Activated B cell treated with CpG ODN at 0.5 μM for 24 hours (primary cell): ENCODE data around the gene EDNRA. TPM values are rescaled to one million over a fixed set of nuclear protein-coding genes. Genes with fewer than 3 reads are reported as not detected.

Source experiments
- ATAC-seq: fragments of 200-7000 bp; cut with Tn5 transposase; one replicate; pipeline ENCODE4 v1.10.0; 2021; ENCODE audit warnings: low read depth, mild to moderate bottlenecking, moderate library complexity
- CTCF ChIA-PET: fragments of 350-600 bp; sonication (Branson Sonifier 250); formaldehyde crosslinking; loops from one replicate; lab custom pipeline; 2021; ENCODE audit warnings: antibody characterized with exemption; lab: Charles Lee
- POLR2A ChIA-PET: fragments of 350-600 bp; sonication (Branson Sonifier 250); formaldehyde crosslinking; loops from one replicate; lab custom pipeline; 2021; ENCODE audit warnings: antibody characterized with exemption; lab: Charles Lee
- DNase-seq: peaks from one replicate; pipeline ENCODE4 v3.0.0; 2022
- H3K27ac Mint-ChIP-seq: one replicate; pipeline ENCODE4 v1.8.0; 2020; ENCODE audit warnings: mixed read lengths
- H3K27me3 Mint-ChIP-seq: one replicate; pipeline ENCODE4 v1.8.0; 2021; ENCODE audit warnings: mixed read lengths
- H3K36me3 Mint-ChIP-seq: one replicate; pipeline ENCODE4 v1.8.0; 2021; ENCODE audit warnings: low read depth, mixed read lengths
- H3K4me1 Mint-ChIP-seq: one replicate; pipeline ENCODE4 v1.8.0; 2021; ENCODE audit warnings: mixed read lengths
- H3K4me3 Mint-ChIP-seq: one replicate; pipeline ENCODE4 v1.8.0; 2020; ENCODE audit warnings: mild to moderate bottlenecking, mixed read lengths
- H3K9me3 Mint-ChIP-seq: one replicate; pipeline ENCODE4 v1.8.0; 2020; ENCODE audit warnings: mixed read lengths
- intact Hi-C: fragments of 100-400 bp; cut with micrococcal nuclease; formaldehyde crosslinking; loops from one replicate; pipeline ENCODE4 v1.15.1; 2024
- total RNA-seq: library from RNA; stranded (reverse); gene quantifications from 2 replicates; pipeline ENCODE4 v1.2.3, GENCODE V29; 2022
- TF ChIP-seq, protein P1 (sequence below): fragments of 200-600 bp; IDR thresholded peaks from one replicate; pipeline ENCODE4 v1.8.0; 2022; ENCODE audit warnings: antibody characterized with exemption, mild to moderate bottlenecking

The EDNRA gene
- total RNA-seq, 1 donor from 2014 or later, result not detected

DNA sequence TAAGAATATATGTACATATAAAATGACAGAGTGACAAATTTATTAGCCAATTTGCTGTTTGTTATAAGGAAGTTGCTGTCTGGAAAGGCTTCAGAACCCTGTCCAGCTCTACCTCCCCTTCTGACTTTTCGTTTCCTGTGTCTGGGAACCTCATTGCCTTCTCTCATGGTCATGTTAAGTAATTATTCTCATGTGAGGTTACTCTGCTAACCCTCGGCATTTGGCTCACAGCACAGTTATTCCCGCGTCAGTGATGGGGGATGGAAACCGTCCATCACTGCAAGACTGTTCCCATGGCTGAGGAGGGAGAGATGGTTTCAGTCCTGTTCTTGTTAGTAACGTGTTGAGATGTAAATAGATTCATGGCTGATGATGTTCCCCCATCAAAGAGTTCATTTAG lies 11.9 kb downstream of the EDNRA start:
- intact Hi-C loops, result no loop called here
- H3K4me1 Mint-ChIP-seq, result no peaks in the 10 kb centered on the region
- TF ChIP-seq, protein P1, sequence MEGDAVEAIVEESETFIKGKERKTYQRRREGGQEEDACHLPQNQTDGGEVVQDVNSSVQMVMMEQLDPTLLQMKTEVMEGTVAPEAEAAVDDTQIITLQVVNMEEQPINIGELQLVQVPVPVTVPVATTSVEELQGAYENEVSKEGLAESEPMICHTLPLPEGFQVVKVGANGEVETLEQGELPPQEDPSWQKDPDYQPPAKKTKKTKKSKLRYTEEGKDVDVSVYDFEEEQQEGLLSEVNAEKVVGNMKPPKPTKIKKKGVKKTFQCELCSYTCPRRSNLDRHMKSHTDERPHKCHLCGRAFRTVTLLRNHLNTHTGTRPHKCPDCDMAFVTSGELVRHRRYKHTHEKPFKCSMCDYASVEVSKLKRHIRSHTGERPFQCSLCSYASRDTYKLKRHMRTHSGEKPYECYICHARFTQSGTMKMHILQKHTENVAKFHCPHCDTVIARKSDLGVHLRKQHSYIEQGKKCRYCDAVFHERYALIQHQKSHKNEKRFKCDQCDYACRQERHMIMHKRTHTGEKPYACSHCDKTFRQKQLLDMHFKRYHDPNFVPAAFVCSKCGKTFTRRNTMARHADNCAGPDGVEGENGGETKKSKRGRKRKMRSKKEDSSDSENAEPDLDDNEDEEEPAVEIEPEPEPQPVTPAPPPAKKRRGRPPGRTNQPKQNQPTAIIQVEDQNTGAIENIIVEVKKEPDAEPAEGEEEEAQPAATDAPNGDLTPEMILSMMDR, result no peak
- ChIA-PET CTCF (no interaction called here), POLR2A (no interaction called here)
- no peak for ATAC-seq
- no peak for DNase-seq
- H3K4me3 Mint-ChIP-seq, result no peak overlapping the region
- H3K27ac Mint-ChIP-seq, result no peak overlapping the region
- H3K27me3 Mint-ChIP-seq, result no peaks in the 10 kb centered on the region
- no peaks in the 10 kb centered on the region for H3K36me3 Mint-ChIP-seq
- no peaks in the 10 kb centered on the region for H3K9me3 Mint-ChIP-seq

DNA sequence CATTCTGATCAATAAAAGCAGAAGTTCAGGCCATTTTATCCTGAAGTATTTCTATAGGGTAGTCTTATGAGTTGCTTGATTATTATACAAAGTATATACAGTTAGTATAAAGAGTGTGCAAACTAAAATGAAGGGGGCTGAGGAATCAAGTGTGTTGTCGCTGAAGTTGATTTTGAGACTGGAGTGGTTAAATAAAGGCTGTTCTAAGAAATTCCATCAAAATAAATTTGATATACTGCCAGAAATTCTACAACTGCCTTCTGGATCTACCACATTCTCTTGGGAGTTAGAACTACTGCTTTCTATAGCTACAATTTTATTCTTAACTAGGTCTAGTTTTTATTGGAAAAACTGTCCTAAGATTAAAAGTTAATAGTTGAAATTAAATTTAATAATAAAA lies 12.4 kb downstream of the EDNRA start:
- no peaks in the 10 kb centered on the region for H3K27me3 Mint-ChIP-seq
- ATAC-seq, result no peak
- POLR2A ChIA-PET, result no interaction called here
- CTCF ChIA-PET, result no interaction called here
- no peak for DNase-seq
- TF ChIP-seq, protein P1, result no peak
- no peaks in the 10 kb centered on the region for H3K4me1 Mint-ChIP-seq
- intact Hi-C loops, result no loop called here
- no peaks in the 10 kb centered on the region for H3K36me3 Mint-ChIP-seq
- no peak overlapping the region for H3K4me3 Mint-ChIP-seq
- no peak overlapping the region for H3K27ac Mint-ChIP-seq
- no peaks in the 10 kb centered on the region for H3K9me3 Mint-ChIP-seq

DNA sequence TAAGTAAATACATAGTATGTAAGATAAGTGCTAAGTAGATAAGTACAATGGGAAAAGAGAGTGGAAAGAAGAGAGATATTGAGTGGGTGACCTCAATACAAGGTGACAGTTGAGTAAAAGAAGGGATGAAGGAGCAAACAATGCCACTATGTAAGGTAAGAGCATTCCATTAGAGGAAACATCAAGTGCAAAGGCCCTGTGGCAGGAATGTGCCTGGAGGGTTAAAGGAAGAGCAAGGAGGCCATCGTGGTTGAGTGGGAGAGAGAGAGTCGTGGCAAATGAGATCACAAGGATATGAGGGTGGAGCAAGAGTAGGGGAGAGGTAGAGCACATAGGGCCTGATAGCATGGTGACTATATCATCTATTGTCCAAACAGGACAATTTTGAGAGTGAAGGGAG lies 13.4 kb downstream of the EDNRA start:
- Mint-ChIP-seq H3K27ac (no peak overlapping the region), H3K36me3 (no peaks in the 10 kb centered on the region), H3K27me3 (no peaks in the 10 kb centered on the region), H3K9me3 (no peaks in the 10 kb centered on the region), H3K4me3 (no peak overlapping the region), H3K4me1 (no peaks in the 10 kb centered on the region)
- ChIA-PET POLR2A (no interaction called here), CTCF (no interaction called here)
- intact Hi-C loops, result no loop called here
- TF ChIP-seq, protein P1, result no peak
- ATAC-seq (no peak), DNase-seq (no peak)

DNA sequence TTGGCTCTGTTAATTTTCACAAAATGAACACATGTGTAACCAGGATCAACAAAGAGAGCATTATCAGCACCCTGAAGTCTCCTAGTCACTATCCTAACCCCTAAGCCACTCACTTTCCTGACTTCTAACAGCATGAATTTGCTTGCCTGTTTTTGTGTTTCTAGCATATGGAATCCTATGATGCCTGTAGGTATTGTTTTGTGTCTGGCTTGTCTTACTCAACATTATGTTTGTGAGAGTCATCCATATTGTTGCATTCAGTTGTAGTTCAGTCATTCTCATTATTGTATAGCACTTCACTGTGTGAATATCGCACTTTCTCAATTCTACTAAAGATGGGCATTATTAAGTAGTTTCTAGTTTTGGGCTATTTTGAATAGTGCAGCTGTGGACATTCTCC lies 15.6 kb downstream of the EDNRA start:
- no peaks in the 10 kb centered on the region for H3K9me3 Mint-ChIP-seq
- H3K27me3 Mint-ChIP-seq, result no peaks in the 10 kb centered on the region
- ChIA-PET CTCF (no interaction called here), POLR2A (no interaction called here)
- no peaks in the 10 kb centered on the region for H3K36me3 Mint-ChIP-seq
- ATAC-seq (no peak), DNase-seq (no peak)
- H3K4me3 Mint-ChIP-seq, result no peak overlapping the region
- no peak overlapping the region for H3K27ac Mint-ChIP-seq
- intact Hi-C loops, result no loop called here
- TF ChIP-seq, protein P1, result no peak
- H3K4me1 Mint-ChIP-seq, result no peaks in the 10 kb centered on the region

DNA sequence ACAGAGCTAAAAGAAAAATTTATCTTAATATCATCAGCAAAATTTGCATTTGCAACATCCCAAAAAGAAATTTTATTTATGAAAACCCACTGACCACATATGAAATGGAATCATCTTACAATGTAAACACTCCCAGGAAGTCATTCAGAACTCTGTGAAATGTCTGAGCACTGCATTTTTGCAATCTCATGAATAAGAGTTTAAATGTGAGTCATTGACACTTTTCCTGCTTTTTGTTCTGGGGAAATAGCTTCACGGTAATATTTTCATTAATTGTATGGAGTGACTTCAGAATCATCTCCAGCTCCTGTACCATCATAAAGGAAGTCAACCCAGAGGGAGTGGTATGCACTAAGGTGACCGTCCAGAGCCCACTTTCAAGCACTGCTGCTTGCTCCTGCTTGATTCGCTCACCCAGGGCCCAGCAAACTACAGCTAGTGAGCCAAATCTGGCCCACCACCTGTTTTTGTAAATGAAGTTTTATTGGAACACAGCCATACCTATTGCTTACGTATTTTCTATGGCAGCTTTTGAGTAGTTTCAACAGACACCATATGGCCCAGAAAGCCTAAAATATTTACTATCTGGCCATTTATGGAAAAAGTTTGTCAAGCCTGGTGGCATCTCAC lies 17.2 kb downstream of the EDNRA start:
- no peaks in the 10 kb centered on the region for H3K4me1 Mint-ChIP-seq
- POLR2A ChIA-PET, result no interaction called here
- intact Hi-C loops, result no loop called here
- no peak overlapping the region for H3K27ac Mint-ChIP-seq
- CTCF ChIA-PET, result no interaction called here
- no peaks in the 10 kb centered on the region for H3K27me3 Mint-ChIP-seq
- TF ChIP-seq, protein P1, result no peak
- H3K9me3 Mint-ChIP-seq, result no peaks in the 10 kb centered on the region
- no peaks in the 10 kb centered on the region for H3K36me3 Mint-ChIP-seq
- DNase-seq, result no peak
- H3K4me3 Mint-ChIP-seq, result no peak overlapping the region
- no peak for ATAC-seq
